Measurements from ENCODE around the gene NR1H3.

The NR1H3 gene

DNA sequence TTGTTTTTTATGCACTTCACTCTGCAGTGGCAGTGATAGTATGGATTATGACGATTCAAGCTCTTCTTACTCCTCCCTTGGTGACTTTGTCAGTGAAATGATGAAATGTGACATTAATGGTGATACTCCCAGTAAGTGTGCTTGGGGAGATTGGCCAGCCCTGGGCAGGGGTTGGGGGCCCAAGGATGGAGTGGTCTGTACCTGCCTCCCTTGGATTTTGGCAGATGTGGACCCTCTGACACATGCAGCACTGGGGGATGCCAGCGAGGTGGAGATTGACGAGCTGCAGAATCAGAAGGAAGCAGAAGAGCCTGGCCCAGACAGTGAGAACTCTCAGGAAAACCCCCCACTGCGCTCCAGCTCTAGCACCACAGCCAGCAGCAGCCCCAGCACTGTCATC, 26.4 kb downstream of the NR1H3 start:
- H3K9me3 ChIP-seq, result no peaks in the 10 kb centered on the region
- H3K4me3 ChIP-seq, result no peak overlapping the region
- H3K27me3 ChIP-seq, result no peaks in the 10 kb centered on the region
- DNase-seq, result no peak
- H3K4me1 ChIP-seq, result no peaks in the 10 kb centered on the region
- H3K27ac ChIP-seq, result no peak overlapping the region
- intact Hi-C loops (cut with DNase I; ENCODE audit: low total_unique reads), result no loop called here
- TF ChIP-seq, protein P1, sequence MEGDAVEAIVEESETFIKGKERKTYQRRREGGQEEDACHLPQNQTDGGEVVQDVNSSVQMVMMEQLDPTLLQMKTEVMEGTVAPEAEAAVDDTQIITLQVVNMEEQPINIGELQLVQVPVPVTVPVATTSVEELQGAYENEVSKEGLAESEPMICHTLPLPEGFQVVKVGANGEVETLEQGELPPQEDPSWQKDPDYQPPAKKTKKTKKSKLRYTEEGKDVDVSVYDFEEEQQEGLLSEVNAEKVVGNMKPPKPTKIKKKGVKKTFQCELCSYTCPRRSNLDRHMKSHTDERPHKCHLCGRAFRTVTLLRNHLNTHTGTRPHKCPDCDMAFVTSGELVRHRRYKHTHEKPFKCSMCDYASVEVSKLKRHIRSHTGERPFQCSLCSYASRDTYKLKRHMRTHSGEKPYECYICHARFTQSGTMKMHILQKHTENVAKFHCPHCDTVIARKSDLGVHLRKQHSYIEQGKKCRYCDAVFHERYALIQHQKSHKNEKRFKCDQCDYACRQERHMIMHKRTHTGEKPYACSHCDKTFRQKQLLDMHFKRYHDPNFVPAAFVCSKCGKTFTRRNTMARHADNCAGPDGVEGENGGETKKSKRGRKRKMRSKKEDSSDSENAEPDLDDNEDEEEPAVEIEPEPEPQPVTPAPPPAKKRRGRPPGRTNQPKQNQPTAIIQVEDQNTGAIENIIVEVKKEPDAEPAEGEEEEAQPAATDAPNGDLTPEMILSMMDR (IDR thresholded peaks at IDR 0.05), result no peak
- H3K36me3 ChIP-seq, result peaks cover 96 to 100% (median 96%) of the 10 kb centered on the region in 3 donors

DNA sequence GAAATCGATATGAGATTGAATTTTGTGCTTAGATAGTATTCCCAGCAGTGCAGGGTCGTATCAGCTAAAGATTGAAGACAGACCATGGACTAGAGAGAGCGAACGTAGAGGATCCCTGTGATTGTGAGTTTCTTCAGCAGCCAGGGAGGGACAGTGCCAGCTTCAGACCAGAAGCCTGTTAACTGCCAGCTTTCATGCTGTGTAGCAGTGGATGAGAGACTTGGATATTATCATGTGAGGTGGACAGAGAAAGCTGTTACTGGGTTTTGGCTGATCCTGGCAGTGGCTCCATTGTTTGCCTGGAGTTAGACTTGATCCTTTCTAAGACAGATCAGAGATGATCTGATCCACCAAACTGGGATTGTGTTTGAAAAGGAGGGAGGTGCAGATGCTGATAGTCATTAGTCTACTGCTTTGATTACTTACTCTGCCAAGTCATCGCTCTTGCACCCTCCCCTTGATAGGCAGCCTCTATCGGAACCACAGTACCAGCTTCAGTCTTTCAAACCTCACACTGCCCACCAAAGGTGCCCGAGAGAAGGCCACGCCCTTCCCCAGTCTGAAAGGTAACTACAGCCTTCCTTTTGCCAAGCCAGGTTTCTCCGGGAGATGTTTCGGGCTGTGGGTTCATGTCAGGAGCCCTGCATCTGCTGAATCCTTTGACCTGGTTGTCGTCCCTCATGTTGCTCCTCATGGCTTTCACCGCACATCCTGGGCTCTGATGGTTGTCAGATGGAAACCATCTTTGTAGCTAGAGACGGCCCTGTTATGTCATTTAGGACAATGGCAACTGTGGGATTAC, 28.4 kb downstream of the NR1H3 start:
- TF ChIP-seq, protein P1 (IDR thresholded peaks at IDR 0.05), result no peak
- intact Hi-C loops (cut with DNase I; ENCODE audit: low total_unique reads), result no loop called here

DNA sequence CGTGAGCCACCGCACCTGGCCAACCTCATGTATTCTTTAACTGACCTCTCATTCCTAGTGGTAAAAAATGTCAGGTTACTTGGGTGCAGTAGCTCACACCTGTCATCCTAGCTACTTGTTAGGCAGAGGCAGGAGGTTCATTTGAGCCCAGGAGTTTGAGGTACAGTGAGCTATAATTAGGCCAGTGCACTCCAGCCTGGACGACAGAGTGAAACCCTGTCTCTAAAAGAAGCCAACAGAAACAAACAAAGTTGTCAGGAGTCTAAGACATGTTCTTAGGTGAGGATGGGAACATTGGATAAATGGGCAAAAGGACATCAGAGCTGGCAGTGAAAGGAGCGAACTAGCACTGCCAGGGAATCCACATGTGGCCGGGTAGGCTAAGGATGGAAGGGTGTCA, 30.3 kb downstream of the NR1H3 start:
- Histone ChIP-seq H3K27ac (no peak overlapping the region), H3K4me3 (no peak overlapping the region), H3K36me3 (peaks cover 98 to 100% (median 100%) of the 10 kb centered on the region in 3 donors), H3K4me1 (no peaks in the 10 kb centered on the region), H3K9me3 (no peaks in the 10 kb centered on the region), H3K27me3 (no peaks in the 10 kb centered on the region)
- intact Hi-C loops (cut with DNase I; ENCODE audit: low total_unique reads), result no loop called here
- DNase-seq, result peak in 1 of 2 donors; percentile 11
- TF ChIP-seq, protein P1 (IDR thresholded peaks at IDR 0.05), result no peak

More for the DNA sequence above, 28.4 kb downstream of the NR1H3 start:
- no peaks in the 10 kb centered on the region for H3K9me3 ChIP-seq
- no peaks in the 10 kb centered on the region for H3K4me1 ChIP-seq
- H3K4me3 ChIP-seq, result no peak overlapping the region
- peaks cover 98 to 100% (median 100%) of the 10 kb centered on the region in 3 donors for H3K36me3 ChIP-seq
- H3K27ac ChIP-seq, result no peak overlapping the region
- H3K27me3 ChIP-seq, result no peaks in the 10 kb centered on the region
- peak in 1 of 2 donors; percentile 42 for DNase-seq

DNA sequence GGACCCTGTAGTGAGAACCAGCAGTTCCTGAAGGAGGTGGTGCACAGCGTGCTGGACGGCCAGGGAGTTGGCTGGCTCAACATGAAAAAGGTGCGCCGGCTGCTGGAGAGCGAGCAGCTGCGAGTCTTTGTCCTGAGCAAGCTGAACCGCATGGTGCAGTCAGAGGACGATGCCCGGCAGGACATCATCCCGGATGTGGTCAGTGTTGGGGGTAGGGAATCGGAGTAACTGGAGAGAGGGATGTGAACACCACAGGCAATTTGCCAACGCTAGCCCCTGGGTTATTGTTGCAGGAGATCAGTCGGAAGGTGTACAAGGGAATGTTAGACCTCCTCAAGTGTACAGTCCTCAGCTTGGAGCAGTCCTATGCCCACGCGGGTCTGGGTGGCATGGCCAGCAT, 32.1 kb downstream of the NR1H3 start:
- TF ChIP-seq, protein P1 (IDR thresholded peaks at IDR 0.05), result no peak
- Histone ChIP-seq H3K4me3 (no peak overlapping the region), H3K4me1 (no peaks in the 10 kb centered on the region), H3K27me3 (no peaks in the 10 kb centered on the region), H3K27ac (no peak overlapping the region), H3K36me3 (peaks cover 96 to 100% (median 99%) of the 10 kb centered on the region in 3 donors), H3K9me3 (no peaks in the 10 kb centered on the region)
- intact Hi-C loops (cut with DNase I; ENCODE audit: low total_unique reads), result no loop called here
- peak in 1 of 2 donors; percentile 41 for DNase-seq

DNA sequence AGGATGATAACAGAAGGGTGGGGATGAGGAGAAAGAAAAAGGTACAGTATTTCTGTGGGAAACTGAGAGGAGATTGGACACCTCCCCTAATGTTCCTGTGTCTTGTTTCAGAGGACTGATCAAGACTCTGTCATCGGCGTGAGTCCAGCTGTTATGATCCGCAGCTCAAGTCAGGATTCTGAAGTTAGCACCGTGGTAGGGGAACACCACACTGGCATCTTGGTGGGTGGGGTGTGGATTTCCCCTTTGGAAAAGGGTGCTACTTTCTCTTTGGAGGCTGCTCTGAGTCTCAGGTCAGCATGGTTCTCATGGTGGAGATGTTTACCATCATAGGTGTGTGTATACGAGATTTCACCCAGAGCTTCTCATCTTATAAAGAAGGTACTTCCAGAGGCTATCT, 37.6 kb downstream of the NR1H3 start:
- peak in 1 of 2 donors; percentile 15 for DNase-seq
- TF ChIP-seq, protein P1 (IDR thresholded peaks at IDR 0.05), result no peak
- intact Hi-C loops (cut with DNase I; ENCODE audit: low total_unique reads), result no loop called here
- Histone ChIP-seq H3K4me1 (no peaks in the 10 kb centered on the region), H3K27ac (no peak overlapping the region), H3K36me3 (peaks cover 95 to 100% (median 97%) of the 10 kb centered on the region in 3 donors), H3K27me3 (no peaks in the 10 kb centered on the region), H3K4me3 (no peak overlapping the region), H3K9me3 (peaks cover 0 to 20% (median 4%) of the 10 kb centered on the region in 3 donors)
